Loucy (cell line): ENCODE measurements around the gene CCNYL1.
A peak's percentile ranks its signal among the peaks of the same experiment; 100 is the strongest.

ENCODE experiments used
- H2AFZ ChIP-seq: fragments of 200-600 bp; sonication (generic); 2 replicates; pipeline ENCODE4 v1.6.0; 2016; ENCODE audit warnings: antibody characterized with exemption, mild to moderate bottlenecking, low read length, moderate library complexity
- H3F3A ChIP-seq: fragments of 200-600 bp; 2 replicates; pipeline ENCODE4 v1.6.0; 2016; ENCODE audit warnings: antibody characterized with exemption, low read depth, mild to moderate bottlenecking
- H3K27me3 ChIP-seq: fragments of 200-600 bp; sonication (generic); 2 replicates; pipeline ENCODE4 v1.6.1; 2014; ENCODE audit warnings: low read length, mild to moderate bottlenecking; ENCODE audit not compliant: insufficient read depth, poor library complexity, severe bottlenecking
- H3K36me3 ChIP-seq: fragments of 200-600 bp; sonication (generic); 2 replicates; pipeline ENCODE4 v1.6.1; 2016; ENCODE audit warnings: low read length; ENCODE audit not compliant: insufficient read depth
- H3K4me1 ChIP-seq: fragments of 200-600 bp; sonication (generic); 2 replicates; pipeline ENCODE4 v1.5.1; 2014; ENCODE audit warnings: low read length, mild to moderate bottlenecking; ENCODE audit not compliant: insufficient read depth, poor library complexity, severe bottlenecking
- H3K4me2 ChIP-seq: fragments of 200-600 bp; sonication (generic); 2 replicates; pipeline ENCODE4 v1.6.0; 2014; ENCODE audit warnings: antibody characterized with exemption, low read length, low read depth, mild to moderate bottlenecking; ENCODE audit not compliant: poor library complexity, severe bottlenecking
- H3K4me3 ChIP-seq: fragments of 200-600 bp; sonication (generic); 2 replicates; pipeline ENCODE4 v1.5.1; 2014; ENCODE audit warnings: low read length, mild to moderate bottlenecking, mixed read lengths; ENCODE audit not compliant: poor library complexity, severe bottlenecking
- H3K79me2 ChIP-seq: fragments of 200-600 bp; sonication (generic); 2 replicates; pipeline ENCODE4 v1.6.1; 2014; ENCODE audit warnings: low read length; ENCODE audit not compliant: insufficient read depth
- H3K9ac ChIP-seq: fragments of 200-600 bp; sonication (generic); 2 replicates; pipeline ENCODE4 v1.6.0; 2014; ENCODE audit warnings: mild to moderate bottlenecking, low read depth, low read length, moderate library complexity; ENCODE audit not compliant: poor library complexity, severe bottlenecking
- H3K9me2 ChIP-seq: fragments of 200-600 bp; sonication (generic); replicated peaks from 2 replicates; pipeline ENCODE4 v1.6.1; 2016; ENCODE audit warnings: low read depth, low read length, mixed read lengths
- H3K9me3 ChIP-seq: fragments of 200-600 bp; sonication (generic); 2 replicates; pipeline ENCODE4 v1.6.1; 2014; ENCODE audit warnings: mild to moderate bottlenecking, antibody characterized with exemption, low read length, low read depth; ENCODE audit not compliant: insufficient read depth
- H4K20me1 ChIP-seq: fragments of 200-600 bp; sonication (generic); 2 replicates; pipeline ENCODE4 v1.6.0; 2014; ENCODE audit warnings: antibody characterized with exemption, low read length, mild to moderate bottlenecking; ENCODE audit not compliant: insufficient read depth, poor library complexity, severe bottlenecking
- CTCF ChIP-seq: fragments of 200-600 bp; sonication (generic); conservative IDR thresholded peaks from 2 replicates; pipeline ENCODE4 v1.5.1; 2014; ENCODE audit warnings: mild to moderate bottlenecking, antibody characterized with exemption, low read length
- EZH2phosphoT487 ChIP-seq: fragments of 200-600 bp; IDR thresholded peaks from 2 replicates; pipeline ENCODE4 v1.6.1; 2018; ENCODE audit warnings: antibody characterized with exemption, mild to moderate bottlenecking, moderate library complexity, borderline replicate concordance

CCNYL1 gene

GRCh38 chr2:207766041-207766551 is 54.7 kb downstream of the CCNYL1 start:
- H4K20me1 ChIP-seq, result no peaks in the 10 kb centered on the region
- H3K27me3 ChIP-seq, result no peaks in the 10 kb centered on the region
- H3K4me1 ChIP-seq, result peaks cover 34% of the 10 kb centered on the region
- no peak for TF ChIP-seq CTCF
- TF ChIP-seq EZH2phosphoT487, result no peak
- no peaks in the 10 kb centered on the region for H3K36me3 ChIP-seq
- peaks cover 20% of the 10 kb centered on the region; the same call in 1 of the 2 replicates for H3K79me2 ChIP-seq
- H2AFZ ChIP-seq, result no peak overlapping the region
- H3K9me3 ChIP-seq, result no peaks in the 10 kb centered on the region
- H3K4me3 ChIP-seq, result peak overlapping the region; percentile 52
- H3K9me2 ChIP-seq, result no peaks in the 10 kb centered on the region
- H3K4me2 ChIP-seq, result peak overlapping the region; percentile 60
- no peaks in the 10 kb centered on the region; the same call in 1 of the 2 replicates for H3F3A ChIP-seq
- H3K9ac ChIP-seq, result peak overlapping the region; percentile 24

- H3F3A ChIP-seq, result no peaks in the 10 kb centered on the region; the same call in 1 of the 2 replicates
- no peaks in the 10 kb centered on the region for H3K36me3 ChIP-seq
- H2AFZ ChIP-seq, result no peak overlapping the region
- peaks cover 20% of the 10 kb centered on the region; the same call in 1 of the 2 replicates for H3K79me2 ChIP-seq
- no peaks in the 10 kb centered on the region for H4K20me1 ChIP-seq
- no peaks in the 10 kb centered on the region for H3K27me3 ChIP-seq
- H3K9me3 ChIP-seq, result no peaks in the 10 kb centered on the region
- no peak overlapping the region for H3K9ac ChIP-seq
- H3K4me3 ChIP-seq, result peak overlapping the region; percentile 52
- TF ChIP-seq EZH2phosphoT487 (no peak), CTCF (no peak)
- H3K9me2 ChIP-seq, result no peaks in the 10 kb centered on the region
- peak overlapping the region; percentile 60 for H3K4me2 ChIP-seq
- H3K4me1 ChIP-seq, result peaks cover 34% of the 10 kb centered on the region
Measured at GRCh38 chr2:207766697-207767460, 55.4 kb downstream of the CCNYL1 start.

GRCh38 chr2:207767461-207768167 is 56.2 kb downstream of the CCNYL1 start:
- no peak overlapping the region for H3K9ac ChIP-seq
- H3K4me1 ChIP-seq, result peaks cover 34% of the 10 kb centered on the region
- H3K4me3 ChIP-seq, result no peak overlapping the region
- H3K4me2 ChIP-seq, result peak overlapping the region; percentile 84
- no peaks in the 10 kb centered on the region for H4K20me1 ChIP-seq
- H3K9me3 ChIP-seq, result no peaks in the 10 kb centered on the region
- no peaks in the 10 kb centered on the region for H3K36me3 ChIP-seq
- H3K27me3 ChIP-seq, result no peaks in the 10 kb centered on the region
- peaks cover 20% of the 10 kb centered on the region; the same call in 1 of the 2 replicates for H3K79me2 ChIP-seq
- H3K9me2 ChIP-seq, result no peaks in the 10 kb centered on the region
- TF ChIP-seq CTCF, result no peak
- TF ChIP-seq EZH2phosphoT487, result no peak
- no peak overlapping the region for H2AFZ ChIP-seq
- H3F3A ChIP-seq, result no peaks in the 10 kb centered on the region; the same call in 1 of the 2 replicates
